HL-60 (cell line): ENCODE data around the gene ZNF274.

Source experiments
- DNase-seq, 2 experiments: peaks; one replicate each; pipeline ENCODE4 v3.0.0-alpha.2; 2010 to 2020; ENCODE audit warnings: low read depth in 1 of 2, low spot score in 1 of 2
- H3K27ac ChIP-seq: fragments of 250-450 bp; sonication (Bioruptor Pico); replicated peaks from 2 replicates; pipeline ENCODE4 v1.5.1; 2020; ENCODE audit warnings: mild to moderate bottlenecking, moderate library complexity
- H3K27me3 ChIP-seq: fragments of 250-450 bp; sonication (Bioruptor Pico); 2 replicates; pipeline ENCODE4 v1.5.1; 2021; ENCODE audit warnings: mild to moderate bottlenecking, moderate library complexity; ENCODE audit not compliant: insufficient read depth, poor library complexity, severe bottlenecking
- H3K4me3 ChIP-seq: replicated peaks from 2 replicates; pipeline ENCODE4 v1.5.1; 2011; ENCODE audit warnings: mild to moderate bottlenecking, control low read depth, low read length; ENCODE audit not compliant: insufficient read depth
- CTCF ChIP-seq: IDR thresholded peaks from one replicate; pipeline ENCODE4 v1.5.1; 2011; ENCODE audit warnings: low read length, control low read depth, inconsistent platforms; ENCODE audit not compliant: insufficient read depth
- GABPA ChIP-seq: IDR thresholded peaks from 2 replicates; pipeline ENCODE4 v1.6.1; 2012; ENCODE audit warnings: low read depth
- POLR2AphosphoS5 ChIP-seq: IDR thresholded peaks from 2 replicates; pipeline ENCODE4 v1.6.1; 2012; ENCODE audit warnings: low read depth
- REST ChIP-seq: IDR thresholded peaks from 2 replicates; pipeline ENCODE4 v1.6.1; 2012; ENCODE audit warnings: low read depth; ENCODE audit not compliant: insufficient replicate concordance
- SPI1 ChIP-seq: IDR thresholded peaks from 2 replicates; pipeline ENCODE4 v1.6.1; 2012; ENCODE audit warnings: low read depth, mild to moderate bottlenecking, borderline replicate concordance

The ZNF274 gene

GRCh38 chr19:58213075-58213369 is 30.2 kb downstream of the ZNF274 start:
- Histone ChIP-seq H3K27me3 (no peaks in the 10 kb centered on the region), H3K4me3 (no peak overlapping the region), H3K27ac (no peak overlapping the region)
- DNase-seq = no peak
- TF ChIP-seq SPI1 = no peak
- no peak for TF ChIP-seq CTCF
- TF ChIP-seq GABPA = no peak
- no peak for TF ChIP-seq REST
- TF ChIP-seq POLR2AphosphoS5 = no peak

GRCh38 chr19:58217069-58217481 is 34.2 kb downstream of the ZNF274 start:
- DNase-seq = no peak
- TF ChIP-seq POLR2AphosphoS5 (no peak), REST (no peak), GABPA (no peak)

GRCh38 chr19:58217607-58218391 is 34.9 kb downstream of the ZNF274 start:
- H3K4me3 ChIP-seq = no peak overlapping the region
- TF ChIP-seq CTCF (no peak), REST (no peak), POLR2AphosphoS5 (no peak), GABPA (no peak), SPI1 (no peak)
- DNase-seq = no peak
- no peaks in the 10 kb centered on the region for H3K27me3 ChIP-seq
- no peak overlapping the region for H3K27ac ChIP-seq

More at GRCh38 chr19:58217069-58217481, 34.2 kb downstream of the ZNF274 start:
- H3K27me3 ChIP-seq = no peaks in the 10 kb centered on the region
- no peak overlapping the region for H3K4me3 ChIP-seq
- no peak overlapping the region for H3K27ac ChIP-seq
